ENCODE measurements around the gene PRKCH.

DNA sequence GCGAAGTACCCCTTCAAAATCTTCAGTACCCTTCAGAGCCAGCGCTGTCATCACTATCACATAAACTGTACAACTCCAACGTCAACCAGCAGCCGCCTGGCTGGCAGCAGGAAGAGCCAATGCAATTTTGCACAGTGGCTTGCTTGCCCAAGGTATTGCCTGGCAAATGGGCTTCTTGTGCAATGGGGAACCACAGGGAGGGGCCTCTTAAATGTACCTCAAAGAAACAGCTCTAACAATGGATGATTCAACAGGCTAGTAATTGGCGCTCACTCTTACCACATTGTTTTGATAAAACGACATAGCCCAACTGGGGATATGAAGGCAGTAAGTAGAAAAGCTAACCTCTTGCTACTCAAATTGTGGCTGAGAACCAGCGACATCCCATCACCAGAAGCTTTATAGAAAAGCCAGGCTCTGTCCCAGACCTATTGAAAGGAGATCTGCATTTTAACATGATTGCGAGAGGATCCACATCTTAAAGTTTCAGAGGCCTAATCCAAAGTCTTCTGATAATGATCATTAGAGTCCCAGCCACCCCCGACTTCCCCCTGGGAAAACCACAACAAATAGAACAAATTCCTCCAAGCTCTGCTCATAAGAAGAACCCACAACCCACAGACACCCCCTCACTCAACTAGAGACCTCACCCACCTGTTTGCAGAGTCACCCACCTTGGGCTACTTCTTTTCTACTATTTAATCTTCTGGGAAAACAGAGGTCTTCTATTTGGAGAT is 248.6 kb downstream of the PRKCH start:
- TF ChIP-seq GLIS3 (CRISPR knock-in tag; IDR thresholded peaks at IDR 0.05): no peak
- TF ChIP-seq RARB (CRISPR knock-in tag; IDR thresholded peaks at IDR 0.05): no peak
- TF ChIP-seq, protein P1, sequence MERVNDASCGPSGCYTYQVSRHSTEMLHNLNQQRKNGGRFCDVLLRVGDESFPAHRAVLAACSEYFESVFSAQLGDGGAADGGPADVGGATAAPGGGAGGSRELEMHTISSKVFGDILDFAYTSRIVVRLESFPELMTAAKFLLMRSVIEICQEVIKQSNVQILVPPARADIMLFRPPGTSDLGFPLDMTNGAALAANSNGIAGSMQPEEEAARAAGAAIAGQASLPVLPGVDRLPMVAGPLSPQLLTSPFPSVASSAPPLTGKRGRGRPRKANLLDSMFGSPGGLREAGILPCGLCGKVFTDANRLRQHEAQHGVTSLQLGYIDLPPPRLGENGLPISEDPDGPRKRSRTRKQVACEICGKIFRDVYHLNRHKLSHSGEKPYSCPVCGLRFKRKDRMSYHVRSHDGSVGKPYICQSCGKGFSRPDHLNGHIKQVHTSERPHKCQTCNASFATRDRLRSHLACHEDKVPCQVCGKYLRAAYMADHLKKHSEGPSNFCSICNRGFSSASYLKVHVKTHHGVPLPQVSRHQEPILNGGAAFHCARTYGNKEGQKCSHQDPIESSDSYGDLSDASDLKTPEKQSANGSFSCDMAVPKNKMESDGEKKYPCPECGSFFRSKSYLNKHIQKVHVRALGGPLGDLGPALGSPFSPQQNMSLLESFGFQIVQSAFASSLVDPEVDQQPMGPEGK (CRISPR knock-in tag; IDR thresholded peaks at IDR 0.05; ENCODE audit: borderline replicate concordance): no peak; the same call in 1 of the 2 replicates
- TF ChIP-seq, protein P2, sequence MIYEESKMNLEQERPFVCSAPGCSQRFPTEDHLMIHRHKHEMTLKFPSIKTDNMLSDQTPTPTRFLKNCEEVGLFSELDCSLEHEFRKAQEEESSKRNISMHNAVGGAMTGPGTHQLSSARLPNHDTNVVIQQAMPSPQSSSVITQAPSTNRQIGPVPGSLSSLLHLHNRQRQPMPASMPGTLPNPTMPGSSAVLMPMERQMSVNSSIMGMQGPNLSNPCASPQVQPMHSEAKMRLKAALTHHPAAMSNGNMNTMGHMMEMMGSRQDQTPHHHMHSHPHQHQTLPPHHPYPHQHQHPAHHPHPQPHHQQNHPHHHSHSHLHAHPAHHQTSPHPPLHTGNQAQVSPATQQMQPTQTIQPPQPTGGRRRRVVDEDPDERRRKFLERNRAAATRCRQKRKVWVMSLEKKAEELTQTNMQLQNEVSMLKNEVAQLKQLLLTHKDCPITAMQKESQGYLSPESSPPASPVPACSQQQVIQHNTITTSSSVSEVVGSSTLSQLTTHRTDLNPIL (CRISPR knock-in tag; IDR thresholded peaks at IDR 0.05; ENCODE audit: low read depth): no peak
- TF ChIP-seq ARNTL (CRISPR knock-in tag; IDR thresholded peaks at IDR 0.05; ENCODE audit: borderline replicate concordance, low read depth): no peak
- TF ChIP-seq, protein P3, sequence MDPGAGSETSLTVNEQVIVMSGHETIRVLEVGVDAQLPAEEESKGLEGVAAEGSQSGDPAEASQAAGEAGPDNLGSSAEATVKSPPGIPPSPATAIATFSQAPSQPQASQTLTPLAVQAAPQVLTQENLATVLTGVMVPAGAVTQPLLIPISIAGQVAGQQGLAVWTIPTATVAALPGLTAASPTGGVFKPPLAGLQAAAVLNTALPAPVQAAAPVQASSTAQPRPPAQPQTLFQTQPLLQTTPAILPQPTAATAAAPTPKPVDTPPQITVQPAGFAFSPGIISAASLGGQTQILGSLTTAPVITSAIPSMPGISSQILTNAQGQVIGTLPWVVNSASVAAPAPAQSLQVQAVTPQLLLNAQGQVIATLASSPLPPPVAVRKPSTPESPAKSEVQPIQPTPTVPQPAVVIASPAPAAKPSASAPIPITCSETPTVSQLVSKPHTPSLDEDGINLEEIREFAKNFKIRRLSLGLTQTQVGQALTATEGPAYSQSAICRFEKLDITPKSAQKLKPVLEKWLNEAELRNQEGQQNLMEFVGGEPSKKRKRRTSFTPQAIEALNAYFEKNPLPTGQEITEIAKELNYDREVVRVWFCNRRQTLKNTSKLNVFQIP (CRISPR knock-in tag; IDR thresholded peaks at IDR 0.05; ENCODE audit: borderline replicate concordance, low read depth): no peak
- TF ChIP-seq CSDC2 (CRISPR knock-in tag; IDR thresholded peaks at IDR 0.05): no peak
- TF ChIP-seq, protein P4, sequence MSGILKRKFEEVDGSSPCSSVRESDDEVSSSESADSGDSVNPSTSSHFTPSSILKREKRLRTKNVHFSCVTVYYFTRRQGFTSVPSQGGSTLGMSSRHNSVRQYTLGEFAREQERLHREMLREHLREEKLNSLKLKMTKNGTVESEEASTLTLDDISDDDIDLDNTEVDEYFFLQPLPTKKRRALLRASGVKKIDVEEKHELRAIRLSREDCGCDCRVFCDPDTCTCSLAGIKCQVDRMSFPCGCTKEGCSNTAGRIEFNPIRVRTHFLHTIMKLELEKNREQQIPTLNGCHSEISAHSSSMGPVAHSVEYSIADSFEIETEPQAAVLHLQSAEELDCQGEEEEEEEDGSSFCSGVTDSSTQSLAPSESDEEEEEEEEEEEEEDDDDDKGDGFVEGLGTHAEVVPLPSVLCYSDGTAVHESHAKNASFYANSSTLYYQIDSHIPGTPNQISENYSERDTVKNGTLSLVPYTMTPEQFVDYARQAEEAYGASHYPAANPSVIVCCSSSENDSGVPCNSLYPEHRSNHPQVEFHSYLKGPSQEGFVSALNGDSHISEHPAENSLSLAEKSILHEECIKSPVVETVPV (CRISPR knock-in tag; IDR thresholded peaks at IDR 0.05): no peak
- no peak for TF ChIP-seq BACH2 (CRISPR knock-in tag; IDR thresholded peaks at IDR 0.05; ENCODE audit: borderline replicate concordance)
- TF ChIP-seq, protein P5, sequence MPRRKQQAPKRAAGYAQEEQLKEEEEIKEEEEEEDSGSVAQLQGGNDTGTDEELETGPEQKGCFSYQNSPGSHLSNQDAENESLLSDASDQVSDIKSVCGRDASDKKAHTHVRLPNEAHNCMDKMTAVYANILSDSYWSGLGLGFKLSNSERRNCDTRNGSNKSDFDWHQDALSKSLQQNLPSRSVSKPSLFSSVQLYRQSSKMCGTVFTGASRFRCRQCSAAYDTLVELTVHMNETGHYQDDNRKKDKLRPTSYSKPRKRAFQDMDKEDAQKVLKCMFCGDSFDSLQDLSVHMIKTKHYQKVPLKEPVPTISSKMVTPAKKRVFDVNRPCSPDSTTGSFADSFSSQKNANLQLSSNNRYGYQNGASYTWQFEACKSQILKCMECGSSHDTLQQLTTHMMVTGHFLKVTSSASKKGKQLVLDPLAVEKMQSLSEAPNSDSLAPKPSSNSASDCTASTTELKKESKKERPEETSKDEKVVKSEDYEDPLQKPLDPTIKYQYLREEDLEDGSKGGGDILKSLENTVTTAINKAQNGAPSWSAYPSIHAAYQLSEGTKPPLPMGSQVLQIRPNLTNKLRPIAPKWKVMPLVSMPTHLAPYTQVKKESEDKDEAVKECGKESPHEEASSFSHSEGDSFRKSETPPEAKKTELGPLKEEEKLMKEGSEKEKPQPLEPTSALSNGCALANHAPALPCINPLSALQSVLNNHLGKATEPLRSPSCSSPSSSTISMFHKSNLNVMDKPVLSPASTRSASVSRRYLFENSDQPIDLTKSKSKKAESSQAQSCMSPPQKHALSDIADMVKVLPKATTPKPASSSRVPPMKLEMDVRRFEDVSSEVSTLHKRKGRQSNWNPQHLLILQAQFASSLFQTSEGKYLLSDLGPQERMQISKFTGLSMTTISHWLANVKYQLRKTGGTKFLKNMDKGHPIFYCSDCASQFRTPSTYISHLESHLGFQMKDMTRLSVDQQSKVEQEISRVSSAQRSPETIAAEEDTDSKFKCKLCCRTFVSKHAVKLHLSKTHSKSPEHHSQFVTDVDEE (CRISPR knock-in tag; IDR thresholded peaks at IDR 0.05): no peak
- TF ChIP-seq PPARA (CRISPR knock-in tag; IDR thresholded peaks at IDR 0.05; ENCODE audit: borderline replicate concordance): no peak
- no peak for TF ChIP-seq ISL1 (CRISPR knock-in tag; IDR thresholded peaks at IDR 0.05)
- no peak for TF ChIP-seq ZC3H10 (CRISPR knock-in tag; IDR thresholded peaks at IDR 0.05)
- TF ChIP-seq TCF4 (CRISPR knock-in tag; IDR thresholded peaks at IDR 0.05; ENCODE audit: borderline replicate concordance): no peak

Data from SK-N-SH treated with all-trans-retinoic acid at 6 μM for 48 hours (cell line).